GM21447 (cell line): ENCODE data around the gene ATP1B3.
"Not testable (repeated sequence)": the region's sequence is repeated elsewhere in the genome, so short reads cannot be mapped to it uniquely, and the experiment has no call there.

Experiments
- ATAC-seq: cut with Tn5 transposase; IDR thresholded peaks from one replicate; pipeline ENCODE4 v1.9.1; 2021; ENCODE audit not compliant: unreplicated experiment

The ATP1B3 gene

DNA sequence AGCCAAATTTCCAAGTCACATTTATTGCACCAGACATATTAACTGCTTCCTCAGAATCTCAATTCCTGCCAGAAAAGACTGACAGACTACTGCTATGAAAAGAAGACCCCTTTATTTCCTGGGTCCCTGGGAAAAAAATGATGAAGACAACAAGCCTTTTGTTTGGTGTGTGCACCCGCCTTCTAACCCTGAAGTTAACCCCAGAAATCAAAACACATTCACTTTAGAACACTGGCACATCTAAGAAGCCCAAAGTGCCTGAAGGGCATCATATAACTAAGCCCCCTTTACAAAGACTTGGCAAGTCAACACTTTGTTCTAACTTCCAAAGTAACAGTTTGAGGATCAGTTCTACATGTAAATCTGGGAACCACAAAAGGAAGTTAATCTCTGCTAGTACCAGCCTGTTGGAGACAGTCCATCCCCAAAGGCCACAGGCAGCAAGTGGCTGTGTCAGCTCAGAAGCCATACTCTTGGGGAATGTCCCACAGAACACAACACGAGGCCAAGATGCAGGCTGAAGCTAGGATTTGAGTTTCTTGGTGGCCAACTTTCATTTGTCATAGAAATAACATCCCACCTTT, 16.3 kb upstream of the ATP1B3 start:
- no peak for ATAC-seq

DNA sequence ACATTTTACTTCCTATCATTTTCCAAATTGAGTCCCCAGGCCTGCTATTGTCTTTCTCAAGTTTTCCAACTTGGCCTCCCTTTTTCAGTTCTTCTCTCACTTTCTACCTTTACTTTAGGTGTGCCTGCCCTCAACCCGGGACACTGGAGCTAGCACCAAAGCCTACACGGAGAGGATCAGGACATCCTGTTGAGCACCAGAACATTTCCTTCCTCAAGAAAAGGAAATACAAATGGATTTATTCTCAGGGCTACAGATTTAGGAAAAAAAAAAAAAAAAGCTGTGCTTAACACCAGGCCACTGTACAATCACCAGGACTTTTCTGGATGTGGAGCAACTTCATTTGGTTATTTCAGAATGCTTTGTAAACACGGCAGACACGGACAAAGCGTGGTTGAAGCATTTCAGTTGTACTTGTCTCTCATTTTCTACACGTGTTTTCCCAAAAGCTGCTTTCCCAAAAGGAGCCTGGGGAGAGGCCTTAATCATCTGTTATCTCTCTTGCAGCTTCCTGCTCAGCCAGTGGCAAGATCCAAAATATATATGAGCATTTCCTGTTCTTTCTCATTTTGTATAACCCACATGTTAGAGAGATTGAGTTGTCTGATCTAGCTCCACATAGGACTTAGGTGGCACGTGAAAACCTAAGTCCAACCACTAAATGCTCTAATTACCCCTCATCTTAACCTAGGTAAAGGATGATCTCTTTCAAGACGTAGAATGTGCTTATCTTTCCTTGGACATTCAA, 15.5 kb upstream of the ATP1B3 start:
- ATAC-seq: no peak

DNA sequence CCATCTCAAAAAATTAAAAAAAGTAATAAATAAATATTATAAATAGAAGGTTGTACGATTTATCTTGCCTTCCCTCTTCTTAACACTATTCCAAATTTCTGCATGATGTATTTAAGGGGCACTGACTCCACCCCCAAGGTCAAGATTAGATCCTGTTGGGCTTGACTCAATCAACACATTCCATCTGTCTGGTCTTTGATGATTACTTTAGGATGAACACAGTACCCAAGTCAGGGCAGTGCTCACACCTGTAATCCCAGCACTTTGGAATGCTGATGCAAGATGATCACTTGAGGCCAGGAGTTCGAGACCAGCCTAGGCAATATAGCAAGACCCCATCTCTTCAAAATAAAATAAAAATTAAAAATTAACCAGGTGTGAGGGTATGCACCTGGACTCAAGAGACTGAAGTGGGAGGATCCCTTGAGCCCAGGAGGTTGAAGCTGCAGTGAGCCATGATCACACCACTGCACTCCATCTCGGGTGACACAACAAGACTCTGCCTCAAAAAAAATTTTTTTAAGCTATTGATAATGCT, 14.1 kb upstream of the ATP1B3 start:
- no peak for ATAC-seq

DNA sequence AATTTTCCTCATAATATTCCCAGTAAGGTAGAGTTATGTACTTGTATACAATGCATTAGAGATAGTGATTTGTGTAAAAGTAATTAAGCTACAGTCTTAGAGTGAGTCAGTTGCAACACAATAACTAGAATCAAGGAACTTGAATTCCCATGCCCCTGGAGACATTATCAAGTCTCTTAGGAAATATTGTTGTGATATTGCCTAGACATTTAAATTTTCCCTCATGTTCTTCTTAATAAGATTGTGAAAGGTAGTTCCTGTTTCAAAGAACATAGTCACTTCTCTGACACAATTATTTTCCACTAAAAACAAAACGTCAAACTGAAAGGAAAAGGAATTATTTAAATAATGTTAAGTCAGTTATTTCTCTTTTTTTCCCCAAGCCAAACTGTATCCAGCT, 13.0 kb upstream of the ATP1B3 start:
- no peak for ATAC-seq

GRCh38 chr3:141864281-141864970, 12.0 kb upstream of the ATP1B3 start:
- no peak for ATAC-seq

DNA sequence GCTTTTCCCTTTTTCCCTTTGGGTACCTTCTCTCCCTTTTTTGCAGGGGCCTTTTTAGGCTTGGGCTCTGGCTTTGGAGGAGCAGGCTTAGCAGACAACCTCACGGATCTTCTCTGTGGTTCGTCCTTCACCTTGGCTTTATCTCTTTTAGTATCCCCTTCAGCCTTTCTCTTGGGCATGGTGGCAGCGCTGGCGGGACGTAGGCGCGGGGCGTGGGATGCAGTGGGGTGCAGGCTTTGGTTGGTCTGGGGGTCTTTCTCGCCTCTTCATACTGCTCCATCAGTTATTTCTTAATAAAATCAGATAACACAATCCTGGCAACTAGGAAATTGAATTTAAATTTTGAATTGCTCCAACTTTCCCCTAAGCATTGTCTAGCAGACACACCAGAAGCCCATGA, 11.3 kb upstream of the ATP1B3 start:
- ATAC-seq: no peak

DNA sequence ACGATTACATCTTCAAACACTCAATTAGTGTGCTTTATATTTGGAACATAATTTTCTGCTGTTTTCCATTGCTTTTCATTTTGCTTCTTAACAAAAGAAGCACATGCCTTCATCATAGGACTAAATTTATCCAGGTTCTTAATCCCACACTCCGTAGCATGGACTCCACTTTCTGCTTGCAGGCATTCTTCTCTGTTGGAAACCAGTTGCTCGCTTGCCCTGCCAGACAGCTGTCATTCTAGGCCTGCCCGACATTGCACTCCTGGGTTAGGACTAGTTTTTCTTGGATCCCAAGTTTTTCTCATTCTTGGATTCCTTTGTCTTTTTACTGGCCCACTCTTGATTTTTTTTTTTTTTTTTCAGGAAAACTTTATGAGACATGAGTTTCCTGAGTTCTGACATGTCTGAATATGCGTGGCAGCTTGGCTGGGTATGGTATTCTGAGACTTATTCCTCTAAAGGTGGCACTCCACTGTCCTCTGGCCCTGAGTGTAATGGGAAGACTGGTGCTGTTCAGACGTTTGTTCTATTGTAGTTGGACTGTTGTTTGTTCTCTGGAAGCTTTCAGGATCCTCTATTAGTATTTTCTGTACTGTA, 6.3 kb upstream of the ATP1B3 start:
- ATAC-seq: no peak

- peak; percentile 62 for ATAC-seq
Observed at GRCh38 chr3:141875374-141875892, 1.0 kb upstream of the ATP1B3 start.

- peak; percentile 56 for ATAC-seq
Observed at GRCh38 chr3:141875893-141876380, 506 bp upstream of the ATP1B3 start.

GRCh38 chr3:141876891-141877621, 613 bp downstream of the ATP1B3 start:
- ATAC-seq: peak; percentile 13

DNA sequence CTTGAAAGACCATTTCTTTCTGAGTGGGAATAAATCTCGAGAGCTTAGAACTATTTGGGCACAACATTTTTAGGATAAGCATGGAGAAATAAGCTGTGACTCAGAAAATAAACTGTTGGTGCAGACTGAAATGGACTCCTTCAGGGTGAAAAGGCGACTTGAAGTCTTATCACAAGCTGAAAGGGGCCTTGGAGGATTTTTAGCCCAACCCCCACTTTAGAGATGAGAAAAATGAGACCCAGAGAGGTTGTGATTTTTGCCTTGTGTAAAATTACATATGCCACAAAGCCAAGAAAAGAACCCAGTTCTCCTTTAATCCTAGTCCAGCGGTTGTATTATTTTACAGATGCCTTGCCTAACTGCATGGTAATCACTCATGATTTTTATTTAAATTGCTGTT, 1.5 kb downstream of the ATP1B3 start:
- ATAC-seq: no peak

DNA sequence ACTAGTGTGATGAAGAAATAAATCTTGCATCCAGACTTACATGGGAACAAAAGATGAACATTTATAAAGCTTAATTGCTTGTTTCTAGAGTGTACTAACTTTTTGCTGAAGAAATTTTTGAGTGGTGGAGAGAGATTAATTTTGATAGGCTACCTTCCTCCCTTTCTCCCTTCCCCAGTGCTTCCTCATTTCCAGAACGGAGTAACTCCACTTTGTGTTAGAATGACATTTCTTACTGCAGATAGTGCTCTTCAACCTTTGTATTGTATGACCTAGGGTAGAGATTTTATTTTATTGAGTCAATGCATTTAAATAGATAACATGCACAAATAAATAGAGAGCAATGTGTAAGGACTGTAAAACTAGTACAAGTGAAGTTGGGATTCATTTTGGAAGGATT, 1.9 kb downstream of the ATP1B3 start:
- ATAC-seq: no peak

- no peak for ATAC-seq
Observed at GRCh38 chr3:141878817-141879216, 2.4 kb downstream of the ATP1B3 start.

- ATAC-seq: no peak
Observed at GRCh38 chr3:141881702-141882101, 5.3 kb downstream of the ATP1B3 start.

GRCh38 chr3:141887051-141887450, 10.6 kb downstream of the ATP1B3 start:
- ATAC-seq: no peak

GRCh38 chr3:141888548-141888947, 12.1 kb downstream of the ATP1B3 start:
- not testable (repeated sequence) for ATAC-seq

- no peak for ATAC-seq
Observed at GRCh38 chr3:141894524-141895176, 18.2 kb downstream of the ATP1B3 start.

DNA sequence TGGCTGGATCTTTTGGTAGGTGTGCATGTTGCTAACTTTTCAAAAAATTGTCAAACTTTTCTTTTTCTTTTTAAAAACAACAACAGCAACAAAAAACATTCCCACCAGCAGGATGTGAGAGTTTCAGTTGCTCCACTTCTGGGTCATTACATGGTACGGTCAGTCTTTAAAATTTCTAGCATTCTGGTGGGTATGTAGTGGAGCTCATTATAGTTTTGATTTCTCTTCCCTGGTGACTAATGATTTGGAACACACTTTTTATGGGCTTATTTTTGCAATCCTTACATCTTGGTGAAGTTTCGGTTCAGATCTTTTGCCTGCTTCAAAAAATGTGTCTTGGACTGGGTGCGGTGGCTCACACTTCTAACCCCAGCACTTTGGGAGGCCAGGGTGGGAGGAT, 19.3 kb downstream of the ATP1B3 start:
- no peak for ATAC-seq

GRCh38 chr3:141898908-141899307, 22.5 kb downstream of the ATP1B3 start:
- ATAC-seq: no peak

DNA sequence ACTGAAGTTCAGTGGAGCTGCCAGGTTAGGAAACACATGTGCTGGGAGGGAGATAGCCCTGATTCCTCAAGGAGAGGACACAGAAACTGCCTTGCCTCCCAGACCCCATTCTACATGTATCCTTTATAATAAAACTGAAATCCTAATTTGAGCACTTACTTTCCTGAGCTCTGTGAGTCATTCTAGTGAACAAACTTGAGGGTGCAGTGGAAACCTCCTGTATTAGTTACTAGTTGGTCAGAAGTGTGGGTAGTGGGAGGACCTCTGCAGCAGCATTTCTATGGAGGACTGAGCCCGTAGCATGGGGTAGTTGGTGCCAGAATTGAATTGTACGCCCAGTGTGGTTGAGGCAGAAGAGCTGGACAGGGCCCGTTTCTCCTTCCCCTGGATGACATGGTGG, 23.9 kb downstream of the ATP1B3 start:
- no peak for ATAC-seq
